IMR-90 (cell line): ENCODE data around the gene POU2F1. TPM values are rescaled to one million over a fixed set of nuclear protein-coding genes. Genes with fewer than 3 reads are reported as not detected.

Experiments used
- ATAC-seq: fragments of 200-7000 bp; cut with Tn5 transposase; 2 replicates; pipeline ENCODE4 v1.9.1; 2020; ENCODE audit warnings: low read depth, mild to moderate bottlenecking, moderate library complexity
- BruUV-seq: library from RNA; stranded (reverse); fragments of 400-500 nt; replicated peaks from 2 replicates; lab custom pipeline; 2021; lab: Mats Ljungman, UMichigan
- CTCF ChIA-PET: fragments of 300-600 bp; formaldehyde crosslinking; extraction: SDS; loops from one replicate; lab custom pipeline; 2021; ENCODE audit warnings: antibody characterized with exemption; lab: Yijun Ruan, JAX
- POLR2A ChIA-PET: fragments of 300-600 bp; sonication (Branson Sonifier 250); formaldehyde crosslinking; loops from one replicate; lab custom pipeline; 2022; ENCODE audit warnings: antibody characterized with exemption; ENCODE audit not compliant: unreplicated experiment; lab: Charles Lee
- DNase-seq: peaks from one replicate; pipeline ENCODE4 v3.0.0; 2013
- H2AFZ ChIP-seq: replicated peaks from 2 replicates; pipeline ENCODE3; 2013; ENCODE audit warnings: low read length, mild to moderate bottlenecking; ENCODE audit not compliant: poor library complexity
- H2AK5ac ChIP-seq: 2 replicates; pipeline ENCODE4 v1.6.1; 2013; ENCODE audit warnings: low read depth, low read length, inconsistent platforms
- H2AK9ac ChIP-seq: replicated peaks from 2 replicates; pipeline ENCODE3; 2013; ENCODE audit warnings: mild to moderate bottlenecking, low read depth, low read length, moderate library complexity; ENCODE audit not compliant: poor library complexity
- H2BK120ac ChIP-seq: 2 replicates; pipeline ENCODE4 v1.6.1; 2013; ENCODE audit warnings: low read depth, low read length, inconsistent platforms
- H2BK15ac ChIP-seq: 3 replicates; pipeline ENCODE4 v1.6.1; 2013; ENCODE audit warnings: low read depth, low read length, inconsistent platforms
- H2BK20ac ChIP-seq: 2 replicates; pipeline ENCODE4 v1.6.1; 2013; ENCODE audit warnings: low read depth, mild to moderate bottlenecking, inconsistent platforms, low read length, moderate library complexity
- H2BK5ac ChIP-seq: 2 replicates; pipeline ENCODE4 v1.6.1; 2013; ENCODE audit warnings: mild to moderate bottlenecking, low read depth, low read length, inconsistent platforms; ENCODE audit not compliant: poor library complexity, severe bottlenecking
- H3K14ac ChIP-seq: replicated peaks from 2 replicates; pipeline ENCODE4 v1.6.1; 2013; ENCODE audit warnings: low read depth, low read length, inconsistent platforms
- H3K18ac ChIP-seq: 2 replicates; pipeline ENCODE4 v1.6.1; 2013; ENCODE audit warnings: low read depth, low read length, control low read depth
- H3K23ac ChIP-seq: 2 replicates; pipeline ENCODE4 v1.6.1; 2013; ENCODE audit warnings: low read depth, low read length, inconsistent platforms
- H3K27ac ChIP-seq: 2 replicates; pipeline ENCODE4 v1.5.1; 2013; ENCODE audit warnings: mild to moderate bottlenecking, control low read depth, low read length; ENCODE audit not compliant: insufficient read depth
- H3K27me3 ChIP-seq: 2 replicates; pipeline ENCODE4 v1.6.1; 2013; ENCODE audit warnings: low read length; ENCODE audit not compliant: control insufficient read depth, insufficient read depth
- H3K36me3 ChIP-seq: 2 replicates; pipeline ENCODE4 v1.6.1; 2013; ENCODE audit warnings: low read length, mixed read lengths; ENCODE audit not compliant: control insufficient read depth, insufficient read depth
- H3K4ac ChIP-seq: 2 replicates; pipeline ENCODE4 v1.6.1; 2013; ENCODE audit warnings: low read depth, low read length, inconsistent platforms
- H3K4me1 ChIP-seq: 2 replicates; pipeline ENCODE4 v1.6.1; 2013; ENCODE audit warnings: low read length, mixed read lengths; ENCODE audit not compliant: control insufficient read depth, insufficient read depth
- H3K4me2 ChIP-seq: 2 replicates; pipeline ENCODE4 v1.6.1; 2013; ENCODE audit warnings: low read depth, mild to moderate bottlenecking, control low read depth, low read length, moderate library complexity
- H3K4me3 ChIP-seq: 2 replicates; pipeline ENCODE4 v1.5.1; 2013; ENCODE audit warnings: low read depth, mild to moderate bottlenecking, control low read depth, low read length, moderate library complexity; ENCODE audit not compliant: insufficient read depth
- H3K56ac ChIP-seq: 2 replicates; pipeline ENCODE4 v1.6.1; 2013; ENCODE audit warnings: low read length, inconsistent platforms; ENCODE audit not compliant: insufficient read depth; ENCODE audit errors: extremely low read depth
- H3K79me1 ChIP-seq, 2 experiments: 2 replicates each; pipeline ENCODE4 v1.6.1; 2013; ENCODE audit warnings: low read length in 2 of 2, inconsistent platforms in 1 of 2, low read depth in 1 of 2
- H3K9ac ChIP-seq: 2 replicates; pipeline ENCODE4 v1.6.1; 2013; ENCODE audit warnings: low read depth, low read length, control low read depth
- H3K9me1 ChIP-seq: 2 replicates; pipeline ENCODE4 v1.6.1; 2013; ENCODE audit warnings: low read length, inconsistent platforms; ENCODE audit not compliant: insufficient read depth
- H3K9me3 ChIP-seq: 2 replicates; pipeline ENCODE4 v1.6.1; 2013; ENCODE audit warnings: low read length; ENCODE audit not compliant: control insufficient read depth, insufficient read depth
- H4K20me1 ChIP-seq: 2 replicates; pipeline ENCODE4 v1.6.1; 2013; ENCODE audit warnings: low read length, inconsistent platforms; ENCODE audit not compliant: insufficient read depth
- H4K5ac ChIP-seq: 2 replicates; pipeline ENCODE4 v1.6.1; 2013; ENCODE audit warnings: mild to moderate bottlenecking, low read depth, low read length, control low read depth
- H4K8ac ChIP-seq, 2 experiments: 2 replicates each; pipeline ENCODE4 v1.6.1; 2013; ENCODE audit warnings: low read depth in 2 of 2, low read length in 2 of 2, control low read depth in 1 of 2, inconsistent platforms in 1 of 2
- H4K91ac ChIP-seq: 2 replicates; pipeline ENCODE4 v1.6.1; 2013; ENCODE audit warnings: low read depth, low read length, inconsistent platforms; ENCODE audit not compliant: insufficient read depth
- BHLHE40 ChIP-seq: fragments of 150-350 bp; IDR thresholded peaks from 2 replicates; pipeline ENCODE4 v1.6.1; 2016; ENCODE audit warnings: mild to moderate bottlenecking, low read depth, low read length
- CEBPB ChIP-seq: IDR thresholded peaks from 2 replicates; pipeline ENCODE4 v1.6.1; 2012; ENCODE audit warnings: low read depth, low read length, improper control_type of control experiment
- CTCF ChIP-seq: conservative IDR thresholded peaks from 2 replicates; pipeline ENCODE4 v1.5.1; 2012; ENCODE audit warnings: mild to moderate bottlenecking, low read depth, low read length, improper control_type of control experiment
- RAD21 ChIP-seq: IDR thresholded peaks from 2 replicates; pipeline ENCODE4 v1.6.1; 2012; ENCODE audit warnings: low read length, improper control_type of control experiment
- RCOR1 ChIP-seq: IDR thresholded peaks from 2 replicates; pipeline ENCODE4 v1.6.1; 2012; ENCODE audit warnings: mild to moderate bottlenecking, low read length, improper control_type of control experiment; ENCODE audit not compliant: insufficient replicate concordance
- RFX5 ChIP-seq: IDR thresholded peaks from 2 replicates; pipeline ENCODE4 v1.8.0; 2012; ENCODE audit warnings: low read depth, mild to moderate bottlenecking, low read length, moderate library complexity
- dilution Hi-C: fragments of 300-500 bp; cut with HindIII; formaldehyde crosslinking; loops from one replicate; pipeline ENCODE4 v1.14.3; 2018; ENCODE audit warnings: low sequenced_read_pairs; ENCODE audit not compliant: unreplicated experiment
- in situ Hi-C: fragments of 300-500 bp; cut with MboI; formaldehyde crosslinking; loops from 3 replicates; pipeline ENCODE4 v1.14.3; 2019; ENCODE audit warnings: low sequenced_read_pairs, inconsistent platforms, mixed read lengths
- intact Hi-C: fragments of 100-400 bp; cut with micrococcal nuclease; formaldehyde crosslinking; loops from 2 replicates; pipeline ENCODE4 v1.10.0; 2022
- polyA plus RNA-seq, 3 experiments: library from polyadenylated mRNA; depleted of rRNA; stranded (reverse); fragments of >200 nt; gene quantifications; 2 replicates each; pipeline ENCODE4 v1.2.3, GENCODE V29; 2012; ENCODE audit warnings: low replicate concordance in 1 of 3
- total RNA-seq: library from RNA; depleted of rRNA; stranded (reverse); fragments of >200 nt; gene quantifications from 2 replicates; pipeline ENCODE4 v1.2.3, GENCODE V29; 2012

The POU2F1 gene
- total and polyA plus RNA-seq, 2 of the 4 experiments (the other 2 are of a cell fraction) = 1.2 to 3.4 TPM

GRCh38 chr1:167266965-167267364, 46.3 kb downstream of the POU2F1 start:
- TF ChIP-seq BHLHE40 (no peak), RCOR1 (no peak), CEBPB (no peak), RAD21 (no peak), CTCF (no peak), RFX5 (no peak)
- ATAC-seq (no peak), DNase-seq (no peak)
- Histone ChIP-seq H4K91ac (no peak overlapping the region), H3K9me1 (no peaks in the 10 kb centered on the region), H4K5ac (no peak overlapping the region), H3K4me2 (no peak overlapping the region), H2AK9ac (no peak overlapping the region), H3K4ac (no peak overlapping the region), H3K36me3 (no peaks in the 10 kb centered on the region), H2AFZ (no peak overlapping the region), H4K20me1 (peaks cover 3% of the 10 kb centered on the region; the same call in 1 of the 2 replicates), H2BK120ac (no peak overlapping the region), H2BK20ac (no peak overlapping the region), H4K8ac (no peak overlapping the region), H3K18ac (no peak overlapping the region), H3K56ac (no peak overlapping the region), H3K9ac (no peak overlapping the region), H3K9me3 (no peaks in the 10 kb centered on the region), H2BK5ac (no peak overlapping the region), H3K79me1 (peaks cover 7 to 12% of the 10 kb centered on the region in 2 experiments), H2BK15ac (no peak overlapping the region), H3K27me3 (no peaks in the 10 kb centered on the region), H3K4me1 (no peaks in the 10 kb centered on the region; the same call in 1 of the 2 replicates), H3K14ac (no peak overlapping the region), H2AK5ac (no peak overlapping the region), H3K23ac (no peak overlapping the region), H3K4me3 (no peak overlapping the region), H3K27ac (no peak overlapping the region)
- CTCF ChIA-PET = interaction anchor here (0.6 to 1.9 kb wide), 7 partner anchors 16 to 180 kb away, joined by 3 to 25 read pairs (median 5); no protein-coding TSS in a partner anchor
- dilution Hi-C loops = loop anchor here (25.0 kb wide), 1 partner anchor 170 kb away; no protein-coding TSS in a partner anchor
- in situ Hi-C loops = loop anchor here (5.0 to 25.0 kb wide), 3 partner anchors 170 to 420 kb away; no protein-coding TSS in a partner anchor
- intact Hi-C loops = loop anchor here (2.0 to 5.0 kb wide), 3 partner anchors 45 to 420 kb away; partner anchors contain the start of gene POU2F1
- POLR2A ChIA-PET = no interaction called here
- BruUV-seq = no TSS peak
